IMR-90 (cell line): Measurements from ENCODE around the gene ANKRD22. TPM values are rescaled to one million over a fixed set of nuclear protein-coding genes. Genes with fewer than 3 reads are reported as not detected.

Experiments used
- ATAC-seq: fragments of 200-7000 bp; cut with Tn5 transposase; 2 replicates; pipeline ENCODE4 v1.9.1; 2020; ENCODE audit warnings: low read depth, mild to moderate bottlenecking, moderate library complexity
- BruUV-seq: library from RNA; stranded (reverse); fragments of 400-500 nt; replicated peaks from 2 replicates; lab custom pipeline; 2021; lab: Mats Ljungman, UMichigan
- CTCF ChIA-PET: fragments of 300-600 bp; formaldehyde crosslinking; extraction: SDS; loops from one replicate; lab custom pipeline; 2021; ENCODE audit warnings: antibody characterized with exemption; lab: Yijun Ruan, JAX
- POLR2A ChIA-PET: fragments of 300-600 bp; sonication (Branson Sonifier 250); formaldehyde crosslinking; loops from one replicate; lab custom pipeline; 2022; ENCODE audit warnings: antibody characterized with exemption; ENCODE audit not compliant: unreplicated experiment; lab: Charles Lee
- DNase-seq: peaks from one replicate; pipeline ENCODE4 v3.0.0; 2013
- H2AFZ ChIP-seq: replicated peaks from 2 replicates; pipeline ENCODE3; 2013; ENCODE audit warnings: low read length, mild to moderate bottlenecking; ENCODE audit not compliant: poor library complexity
- H2AK5ac ChIP-seq: 2 replicates; pipeline ENCODE4 v1.6.1; 2013; ENCODE audit warnings: low read depth, low read length, inconsistent platforms
- H2AK9ac ChIP-seq: replicated peaks from 2 replicates; pipeline ENCODE3; 2013; ENCODE audit warnings: mild to moderate bottlenecking, low read depth, low read length, moderate library complexity; ENCODE audit not compliant: poor library complexity
- H2BK120ac ChIP-seq: 2 replicates; pipeline ENCODE4 v1.6.1; 2013; ENCODE audit warnings: low read depth, low read length, inconsistent platforms
- H2BK15ac ChIP-seq: 3 replicates; pipeline ENCODE4 v1.6.1; 2013; ENCODE audit warnings: low read depth, low read length, inconsistent platforms
- H2BK20ac ChIP-seq: 2 replicates; pipeline ENCODE4 v1.6.1; 2013; ENCODE audit warnings: low read depth, mild to moderate bottlenecking, inconsistent platforms, low read length, moderate library complexity
- H2BK5ac ChIP-seq: 2 replicates; pipeline ENCODE4 v1.6.1; 2013; ENCODE audit warnings: mild to moderate bottlenecking, low read depth, low read length, inconsistent platforms; ENCODE audit not compliant: poor library complexity, severe bottlenecking
- H3K14ac ChIP-seq: replicated peaks from 2 replicates; pipeline ENCODE4 v1.6.1; 2013; ENCODE audit warnings: low read depth, low read length, inconsistent platforms
- H3K18ac ChIP-seq: 2 replicates; pipeline ENCODE4 v1.6.1; 2013; ENCODE audit warnings: low read depth, low read length, control low read depth
- H3K23ac ChIP-seq: 2 replicates; pipeline ENCODE4 v1.6.1; 2013; ENCODE audit warnings: low read depth, low read length, inconsistent platforms
- H3K27ac ChIP-seq: 2 replicates; pipeline ENCODE4 v1.5.1; 2013; ENCODE audit warnings: mild to moderate bottlenecking, control low read depth, low read length; ENCODE audit not compliant: insufficient read depth
- H3K27me3 ChIP-seq: 2 replicates; pipeline ENCODE4 v1.6.1; 2013; ENCODE audit warnings: low read length; ENCODE audit not compliant: control insufficient read depth, insufficient read depth
- H3K36me3 ChIP-seq: 2 replicates; pipeline ENCODE4 v1.6.1; 2013; ENCODE audit warnings: low read length, mixed read lengths; ENCODE audit not compliant: control insufficient read depth, insufficient read depth
- H3K4ac ChIP-seq: 2 replicates; pipeline ENCODE4 v1.6.1; 2013; ENCODE audit warnings: low read depth, low read length, inconsistent platforms
- H3K4me1 ChIP-seq: 2 replicates; pipeline ENCODE4 v1.6.1; 2013; ENCODE audit warnings: low read length, mixed read lengths; ENCODE audit not compliant: control insufficient read depth, insufficient read depth
- H3K4me2 ChIP-seq: 2 replicates; pipeline ENCODE4 v1.6.1; 2013; ENCODE audit warnings: low read depth, mild to moderate bottlenecking, control low read depth, low read length, moderate library complexity
- H3K4me3 ChIP-seq: 2 replicates; pipeline ENCODE4 v1.5.1; 2013; ENCODE audit warnings: low read depth, mild to moderate bottlenecking, control low read depth, low read length, moderate library complexity; ENCODE audit not compliant: insufficient read depth
- H3K56ac ChIP-seq: 2 replicates; pipeline ENCODE4 v1.6.1; 2013; ENCODE audit warnings: low read length, inconsistent platforms; ENCODE audit not compliant: insufficient read depth; ENCODE audit errors: extremely low read depth
- H3K79me1 ChIP-seq, 2 experiments: 2 replicates each; pipeline ENCODE4 v1.6.1; 2013; ENCODE audit warnings: low read length in 2 of 2, inconsistent platforms in 1 of 2, low read depth in 1 of 2
- H3K9ac ChIP-seq: 2 replicates; pipeline ENCODE4 v1.6.1; 2013; ENCODE audit warnings: low read depth, low read length, control low read depth
- H3K9me1 ChIP-seq: 2 replicates; pipeline ENCODE4 v1.6.1; 2013; ENCODE audit warnings: low read length, inconsistent platforms; ENCODE audit not compliant: insufficient read depth
- H3K9me3 ChIP-seq: 2 replicates; pipeline ENCODE4 v1.6.1; 2013; ENCODE audit warnings: low read length; ENCODE audit not compliant: control insufficient read depth, insufficient read depth
- H4K20me1 ChIP-seq: 2 replicates; pipeline ENCODE4 v1.6.1; 2013; ENCODE audit warnings: low read length, inconsistent platforms; ENCODE audit not compliant: insufficient read depth
- H4K5ac ChIP-seq: 2 replicates; pipeline ENCODE4 v1.6.1; 2013; ENCODE audit warnings: mild to moderate bottlenecking, low read depth, low read length, control low read depth
- H4K8ac ChIP-seq, 2 experiments: 2 replicates each; pipeline ENCODE4 v1.6.1; 2013; ENCODE audit warnings: low read depth in 2 of 2, low read length in 2 of 2, control low read depth in 1 of 2, inconsistent platforms in 1 of 2
- H4K91ac ChIP-seq: 2 replicates; pipeline ENCODE4 v1.6.1; 2013; ENCODE audit warnings: low read depth, low read length, inconsistent platforms; ENCODE audit not compliant: insufficient read depth
- dilution Hi-C: fragments of 300-500 bp; cut with HindIII; formaldehyde crosslinking; loops from one replicate; pipeline ENCODE4 v1.14.3; 2018; ENCODE audit warnings: low sequenced_read_pairs; ENCODE audit not compliant: unreplicated experiment
- in situ Hi-C: fragments of 300-500 bp; cut with MboI; formaldehyde crosslinking; loops from 3 replicates; pipeline ENCODE4 v1.14.3; 2019; ENCODE audit warnings: low sequenced_read_pairs, inconsistent platforms, mixed read lengths
- intact Hi-C: fragments of 100-400 bp; cut with micrococcal nuclease; formaldehyde crosslinking; loops from 2 replicates; pipeline ENCODE4 v1.10.0; 2022
- polyA plus RNA-seq, 3 experiments: library from polyadenylated mRNA; depleted of rRNA; stranded (reverse); fragments of >200 nt; gene quantifications; 2 replicates each; pipeline ENCODE4 v1.2.3, GENCODE V29; 2012; ENCODE audit warnings: low replicate concordance in 1 of 3
- total RNA-seq: library from RNA; depleted of rRNA; stranded (reverse); fragments of >200 nt; gene quantifications from 2 replicates; pipeline ENCODE4 v1.2.3, GENCODE V29; 2012
- TF ChIP-seq, protein P1 (sequence below): fragments of 150-350 bp; IDR thresholded peaks from 2 replicates; pipeline ENCODE4 v1.6.1; 2016; ENCODE audit warnings: low read depth, mild to moderate bottlenecking, low read length, moderate library complexity, borderline replicate concordance

The ANKRD22 gene
- total and polyA plus RNA-seq, 2 of the 4 experiments (the other 2 are of a cell fraction) = not detected

DNA sequence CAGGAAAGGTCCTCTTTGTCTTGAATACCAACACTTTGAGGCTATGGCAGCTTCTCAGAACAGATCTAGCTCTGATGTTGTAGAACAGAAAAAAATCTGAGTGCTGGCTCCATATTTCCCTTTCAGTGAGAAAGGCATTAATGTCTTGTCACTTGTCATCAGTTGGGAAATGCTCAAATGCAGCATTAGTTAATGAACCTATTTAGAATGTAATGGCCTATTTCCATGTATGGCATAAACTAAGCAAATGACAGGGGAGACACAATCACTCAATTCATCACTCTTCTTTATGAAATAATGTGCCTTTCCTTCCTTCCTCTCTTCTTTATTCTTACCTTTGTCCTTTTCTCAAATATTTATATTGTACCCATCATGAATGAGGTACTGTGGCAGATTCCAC lies 23.4 kb upstream of the ANKRD22 start:
- TF ChIP-seq, protein P1, sequence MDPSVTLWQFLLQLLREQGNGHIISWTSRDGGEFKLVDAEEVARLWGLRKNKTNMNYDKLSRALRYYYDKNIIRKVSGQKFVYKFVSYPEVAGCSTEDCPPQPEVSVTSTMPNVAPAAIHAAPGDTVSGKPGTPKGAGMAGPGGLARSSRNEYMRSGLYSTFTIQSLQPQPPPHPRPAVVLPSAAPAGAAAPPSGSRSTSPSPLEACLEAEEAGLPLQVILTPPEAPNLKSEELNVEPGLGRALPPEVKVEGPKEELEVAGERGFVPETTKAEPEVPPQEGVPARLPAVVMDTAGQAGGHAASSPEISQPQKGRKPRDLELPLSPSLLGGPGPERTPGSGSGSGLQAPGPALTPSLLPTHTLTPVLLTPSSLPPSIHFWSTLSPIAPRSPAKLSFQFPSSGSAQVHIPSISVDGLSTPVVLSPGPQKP = no peak
- Histone ChIP-seq H4K91ac (no peak overlapping the region), H2BK20ac (no peak overlapping the region), H2AK5ac (no peak overlapping the region), H3K36me3 (no peaks in the 10 kb centered on the region), H3K9me3 (no peaks in the 10 kb centered on the region), H3K4ac (no peak overlapping the region), H2BK15ac (no peak overlapping the region), H3K9ac (no peak overlapping the region), H3K4me1 (peaks cover 3% of the 10 kb centered on the region), H3K79me1 (peaks cover 7 to 16% of the 10 kb centered on the region in 2 experiments), H4K5ac (no peak overlapping the region; the same call in 1 of the 2 replicates), H3K23ac (no peak overlapping the region), H2AFZ (no peak overlapping the region), H4K8ac (no peak overlapping the region), H2BK120ac (no peak overlapping the region), H3K9me1 (0 out of 2 replicates have a peak, but pooled peaks cover 2% of the 10 kb centered on the region), H3K18ac (no peak overlapping the region), H3K27me3 (no peaks in the 10 kb centered on the region), H2BK5ac (no peak overlapping the region), H4K20me1 (no peaks in the 10 kb centered on the region), H3K14ac (no peak overlapping the region), H3K4me3 (no peak overlapping the region), H3K27ac (no peak overlapping the region), H3K56ac (no peak overlapping the region), H2AK9ac (no peak overlapping the region), H3K4me2 (no peak overlapping the region)
- CTCF ChIA-PET = no interaction called here
- in situ Hi-C loops (no loop called here), dilution Hi-C loops (no loop called here), intact Hi-C loops (no loop called here)
- DNase-seq (no peak), ATAC-seq (no peak)
- BruUV-seq = no TSS peak
- POLR2A ChIA-PET = no interaction called here
